HL-60 (cell line): ENCODE measurements around the gene SIL1.

Experiments used
- DNase-seq, 2 experiments: peaks; one replicate each; pipeline ENCODE4 v3.0.0-alpha.2; 2010 to 2020; ENCODE audit warnings: low read depth in 1 of 2, low spot score in 1 of 2
- H3K27ac ChIP-seq: fragments of 250-450 bp; sonication (Bioruptor Pico); replicated peaks from 2 replicates; pipeline ENCODE4 v1.5.1; 2020; ENCODE audit warnings: mild to moderate bottlenecking, moderate library complexity
- H3K27me3 ChIP-seq: fragments of 250-450 bp; sonication (Bioruptor Pico); 2 replicates; pipeline ENCODE4 v1.5.1; 2021; ENCODE audit warnings: mild to moderate bottlenecking, moderate library complexity; ENCODE audit not compliant: insufficient read depth, poor library complexity, severe bottlenecking
- H3K4me3 ChIP-seq: replicated peaks from 2 replicates; pipeline ENCODE4 v1.5.1; 2011; ENCODE audit warnings: mild to moderate bottlenecking, control low read depth, low read length; ENCODE audit not compliant: insufficient read depth
- GABPA ChIP-seq: IDR thresholded peaks from 2 replicates; pipeline ENCODE4 v1.6.1; 2012; ENCODE audit warnings: low read depth
- POLR2AphosphoS5 ChIP-seq: IDR thresholded peaks from 2 replicates; pipeline ENCODE4 v1.6.1; 2012; ENCODE audit warnings: low read depth
- REST ChIP-seq: IDR thresholded peaks from 2 replicates; pipeline ENCODE4 v1.6.1; 2012; ENCODE audit warnings: low read depth; ENCODE audit not compliant: insufficient replicate concordance
- SPI1 ChIP-seq: IDR thresholded peaks from 2 replicates; pipeline ENCODE4 v1.6.1; 2012; ENCODE audit warnings: low read depth, mild to moderate bottlenecking, borderline replicate concordance
- TF ChIP-seq, protein P1 (sequence below): IDR thresholded peaks from one replicate; pipeline ENCODE4 v1.5.1; 2011; ENCODE audit warnings: low read length, control low read depth, inconsistent platforms; ENCODE audit not compliant: insufficient read depth

Gene SIL1

DNA sequence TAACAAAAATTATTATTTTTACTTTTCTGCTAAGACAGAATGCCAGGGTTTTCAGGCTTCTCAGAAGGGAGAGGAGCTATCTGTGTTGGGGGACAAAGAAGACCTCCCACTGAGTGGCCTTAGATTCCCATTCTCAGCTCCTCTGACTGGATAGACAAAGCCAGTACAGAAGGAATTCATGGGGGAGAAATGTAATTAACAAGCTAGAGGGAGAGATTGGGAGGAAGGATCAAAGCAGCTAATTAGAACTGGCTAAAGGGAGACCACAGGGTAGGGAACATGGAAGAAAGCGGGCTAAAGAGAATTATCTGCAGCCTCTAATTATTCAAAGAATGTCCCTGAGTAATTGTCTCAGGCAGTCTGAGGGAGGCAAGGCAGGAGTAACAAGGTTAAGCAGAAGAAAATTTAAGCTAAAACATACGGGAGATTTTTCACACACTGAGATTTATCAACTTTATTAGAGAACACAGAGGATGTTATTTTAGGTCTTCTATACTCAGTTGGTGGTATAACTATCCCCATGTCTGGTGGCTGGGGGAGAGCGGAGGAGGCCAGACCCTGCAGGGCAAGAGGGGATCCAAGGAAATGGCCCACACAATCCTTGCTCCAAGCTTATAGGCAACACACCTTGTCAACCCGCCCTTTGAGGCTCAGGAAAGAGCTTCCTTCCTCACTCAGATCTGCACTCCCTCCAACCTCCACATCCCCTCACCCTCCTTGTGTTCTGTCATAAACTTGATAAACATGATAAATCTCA is 235.4 kb downstream of the SIL1 start:
- Histone ChIP-seq H3K27me3 (no peaks in the 10 kb centered on the region), H3K4me3 (no peak overlapping the region), H3K27ac (no peak overlapping the region)
- no peak for TF ChIP-seq GABPA
- TF ChIP-seq REST = no peak
- TF ChIP-seq POLR2AphosphoS5 = no peak
- TF ChIP-seq SPI1 = no peak
- TF ChIP-seq, protein P1, sequence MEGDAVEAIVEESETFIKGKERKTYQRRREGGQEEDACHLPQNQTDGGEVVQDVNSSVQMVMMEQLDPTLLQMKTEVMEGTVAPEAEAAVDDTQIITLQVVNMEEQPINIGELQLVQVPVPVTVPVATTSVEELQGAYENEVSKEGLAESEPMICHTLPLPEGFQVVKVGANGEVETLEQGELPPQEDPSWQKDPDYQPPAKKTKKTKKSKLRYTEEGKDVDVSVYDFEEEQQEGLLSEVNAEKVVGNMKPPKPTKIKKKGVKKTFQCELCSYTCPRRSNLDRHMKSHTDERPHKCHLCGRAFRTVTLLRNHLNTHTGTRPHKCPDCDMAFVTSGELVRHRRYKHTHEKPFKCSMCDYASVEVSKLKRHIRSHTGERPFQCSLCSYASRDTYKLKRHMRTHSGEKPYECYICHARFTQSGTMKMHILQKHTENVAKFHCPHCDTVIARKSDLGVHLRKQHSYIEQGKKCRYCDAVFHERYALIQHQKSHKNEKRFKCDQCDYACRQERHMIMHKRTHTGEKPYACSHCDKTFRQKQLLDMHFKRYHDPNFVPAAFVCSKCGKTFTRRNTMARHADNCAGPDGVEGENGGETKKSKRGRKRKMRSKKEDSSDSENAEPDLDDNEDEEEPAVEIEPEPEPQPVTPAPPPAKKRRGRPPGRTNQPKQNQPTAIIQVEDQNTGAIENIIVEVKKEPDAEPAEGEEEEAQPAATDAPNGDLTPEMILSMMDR = no peak
- no peak for DNase-seq

GRCh38 chr5:138961729-138962128 is 236.4 kb downstream of the SIL1 start:
- DNase-seq = no peak
- Histone ChIP-seq H3K4me3 (no peak overlapping the region), H3K27ac (no peak overlapping the region), H3K27me3 (no peaks in the 10 kb centered on the region)
- TF ChIP-seq POLR2AphosphoS5 (no peak), REST (no peak), GABPA (no peak), SPI1 (no peak)
- TF ChIP-seq, protein P1 = no peak

- H3K27ac ChIP-seq = no peak overlapping the region
- no peak for DNase-seq
- H3K27me3 ChIP-seq = no peaks in the 10 kb centered on the region
- TF ChIP-seq SPI1 (no peak), GABPA (no peak), POLR2AphosphoS5 (no peak), REST (no peak)
- TF ChIP-seq, protein P1 = no peak
- H3K4me3 ChIP-seq = no peak overlapping the region
Observed at GRCh38 chr5:138961221-138961620, 236.9 kb downstream of the SIL1 start.
